Measurements from ENCODE around the gene POC1A. TPM values are rescaled to one million over a fixed set of nuclear protein-coding genes. Genes with fewer than 3 reads are reported as not detected.
A peak's percentile ranks its signal among the peaks of the same experiment; 100 is the strongest.
"Not testable (repeated sequence)": the region's sequence is repeated elsewhere in the genome, so short reads cannot be mapped to it uniquely, and the experiment has no call there.

POC1A gene
- total RNA-seq, 2 donors from 2014 or later = 1.9 to 2.4 TPM

DNA sequence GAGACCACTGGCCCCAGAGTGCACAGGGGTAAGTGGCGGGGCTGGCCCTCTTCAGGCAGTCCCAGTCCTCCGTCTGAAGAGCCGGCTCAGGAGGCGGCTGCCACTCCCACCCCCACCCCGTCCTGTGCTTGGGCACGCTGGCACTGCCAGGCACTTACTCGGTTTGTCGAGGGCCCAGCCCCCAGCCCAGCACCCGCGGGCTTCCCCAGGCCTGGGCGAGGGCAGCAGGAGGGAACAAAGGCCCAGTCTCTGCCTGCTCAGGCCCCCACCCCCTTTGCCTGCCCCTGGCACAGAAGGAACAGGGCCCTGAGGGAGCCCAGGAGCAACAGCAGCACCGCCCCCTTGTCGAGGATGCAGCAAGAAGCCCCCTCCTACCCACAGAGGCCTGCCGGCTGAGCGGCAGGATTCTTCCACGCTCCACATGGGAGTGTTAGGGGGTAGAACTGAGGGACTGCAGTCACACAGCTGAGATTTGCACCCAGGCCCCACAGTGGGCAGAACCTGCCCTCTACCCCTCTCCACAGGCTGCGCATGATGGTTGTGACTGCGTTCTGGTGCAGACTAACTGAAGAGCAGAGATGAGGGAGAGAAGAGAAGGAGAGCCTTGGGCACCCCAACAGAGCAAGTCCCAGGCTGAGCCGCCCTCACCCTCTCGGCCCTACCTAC, 106.8 kb downstream of the POC1A start:
- intact Hi-C loops (cut with DNase I) = no loop called here
- DNase-seq = no peak
- ATAC-seq = peak; percentile 23 to 55

DNA sequence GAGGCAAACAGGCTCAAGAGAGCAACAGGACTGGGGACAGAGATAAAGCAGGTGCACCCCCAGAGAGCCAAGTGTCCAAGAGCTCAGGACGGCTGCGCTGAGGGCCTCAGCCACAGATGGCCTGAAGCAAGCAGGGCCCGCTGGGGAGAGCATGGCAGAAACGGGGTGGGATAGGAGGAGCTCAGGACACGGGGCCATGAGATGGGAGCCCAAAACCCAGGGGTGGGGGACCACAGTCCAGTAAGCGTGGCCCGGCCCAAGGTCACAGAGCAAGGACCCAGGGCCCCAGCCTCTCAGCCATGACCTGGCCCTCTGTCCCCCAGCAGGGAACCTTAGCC, 107.4 kb downstream of the POC1A start:
- intact Hi-C loops (cut with DNase I) = no loop called here
- no peak for DNase-seq
- ATAC-seq = peak in 1 of 2 donors; percentile 1

- DNase-seq (peak; percentile 71), ATAC-seq (peak; percentile 40 to 73)
- intact Hi-C loops (cut with DNase I) = no loop called here
Measured at GRCh38 chr3:52046186-52046901, 107.9 kb downstream of the POC1A start.

- intact Hi-C loops (cut with DNase I) = no loop called here
- ATAC-seq = no peak
- no peak for DNase-seq
Measured at GRCh38 chr3:52044869-52045619, 109.2 kb downstream of the POC1A start.

DNA sequence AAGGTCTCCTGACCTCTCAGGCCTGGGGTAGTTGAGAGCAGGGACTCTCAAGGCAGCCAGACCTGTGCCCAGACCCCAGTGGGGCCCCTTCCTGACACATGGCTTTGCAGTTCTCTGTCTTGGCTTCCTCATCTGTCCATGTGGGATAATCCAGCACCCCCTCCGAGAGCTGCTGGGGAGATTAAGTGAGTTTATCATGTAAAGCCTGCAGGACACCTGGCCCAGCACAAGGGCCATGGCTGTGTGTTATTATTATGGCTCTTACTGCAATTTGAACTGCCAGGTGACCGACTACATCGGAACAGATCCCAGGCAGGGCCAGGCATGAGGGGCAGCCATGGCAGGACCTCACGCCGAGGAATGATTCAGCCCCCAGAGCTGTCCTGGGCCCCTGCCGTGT, 110.5 kb downstream of the POC1A start:
- ATAC-seq = no peak

GRCh38 chr3:52043039-52043438, 111.2 kb downstream of the POC1A start:
- intact Hi-C loops (cut with DNase I); ATAC-seq; DNase-seq: not testable (repeated sequence)

More for the DNA sequence above, 110.5 kb downstream of the POC1A start:
- DNase-seq = no peak
- intact Hi-C loops (cut with DNase I) = no loop called here

- no peak for DNase-seq
- intact Hi-C loops (cut with DNase I) = no loop called here
- ATAC-seq = peak; percentile 6 to 16
Measured at GRCh38 chr3:52041118-52041731, 113.0 kb downstream of the POC1A start.

DNA sequence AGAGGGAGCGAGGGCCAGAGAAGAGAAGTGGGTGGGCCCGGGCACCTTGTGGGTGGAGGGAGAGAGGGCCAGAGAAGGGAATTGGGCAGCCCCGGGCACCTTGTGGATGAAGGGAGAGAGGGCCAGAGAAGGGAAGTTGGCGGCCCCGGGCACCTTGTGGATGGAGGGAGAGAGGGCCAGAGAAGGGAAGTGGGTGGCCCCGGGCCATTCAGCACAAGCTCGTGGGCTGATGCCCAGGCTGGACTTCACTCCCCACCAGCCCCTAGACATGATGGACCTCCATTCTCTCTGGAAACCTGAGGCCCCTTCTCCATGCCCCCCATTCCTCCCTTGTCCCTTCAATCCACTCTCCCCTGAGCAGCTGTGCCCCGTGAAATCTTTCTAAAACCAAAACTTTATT, 113.6 kb downstream of the POC1A start:
- intact Hi-C loops (cut with DNase I) = no loop called here
- DNase-seq = no peak
- no peak for ATAC-seq

DNA sequence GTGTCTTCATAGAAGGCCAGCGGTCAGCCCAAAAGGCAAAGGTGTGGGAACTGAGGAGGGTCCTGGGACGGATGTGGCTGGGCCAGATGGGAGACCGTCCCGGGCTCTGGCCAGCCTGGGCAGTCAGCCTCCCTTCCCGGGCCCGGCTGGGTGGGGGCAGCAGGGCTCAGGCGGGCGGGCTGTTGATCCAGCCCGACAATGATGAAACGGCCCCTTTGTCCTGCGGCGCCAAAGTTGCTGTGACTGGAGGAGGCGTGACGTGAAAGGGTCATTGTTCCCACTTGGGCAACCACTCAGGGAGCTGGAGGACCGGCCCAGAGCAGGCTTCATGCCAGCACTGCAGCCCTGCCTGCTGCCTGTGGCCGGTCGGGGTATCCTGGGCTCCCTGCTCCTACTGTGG, 114.4 kb downstream of the POC1A start:
- DNase-seq (peak; percentile 89), ATAC-seq (peak; percentile 81 to 92)
- intact Hi-C loops (cut with DNase I) = no loop called here

DNA sequence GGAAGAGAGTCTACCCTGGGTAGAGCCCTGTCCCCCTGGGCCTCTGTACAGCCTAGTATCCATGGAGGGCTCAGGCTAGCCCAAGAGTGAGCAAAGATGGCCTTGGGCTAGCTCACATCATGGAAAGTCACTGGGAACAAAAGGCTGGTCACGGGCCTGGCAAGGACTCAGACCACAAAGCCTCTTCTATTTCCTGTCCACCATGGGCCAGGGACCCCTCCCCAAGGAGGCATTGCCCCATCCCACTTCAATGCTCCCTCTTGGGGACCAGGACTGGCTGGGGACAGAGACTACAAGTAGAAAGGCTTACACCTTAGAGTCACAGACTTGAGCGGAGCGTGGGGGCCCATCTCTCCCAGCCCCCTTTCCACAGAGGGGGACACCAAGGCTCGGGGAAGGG, 114.8 kb downstream of the POC1A start:
- intact Hi-C loops (cut with DNase I) = no loop called here
- DNase-seq (no peak), ATAC-seq (no peak)

DNA sequence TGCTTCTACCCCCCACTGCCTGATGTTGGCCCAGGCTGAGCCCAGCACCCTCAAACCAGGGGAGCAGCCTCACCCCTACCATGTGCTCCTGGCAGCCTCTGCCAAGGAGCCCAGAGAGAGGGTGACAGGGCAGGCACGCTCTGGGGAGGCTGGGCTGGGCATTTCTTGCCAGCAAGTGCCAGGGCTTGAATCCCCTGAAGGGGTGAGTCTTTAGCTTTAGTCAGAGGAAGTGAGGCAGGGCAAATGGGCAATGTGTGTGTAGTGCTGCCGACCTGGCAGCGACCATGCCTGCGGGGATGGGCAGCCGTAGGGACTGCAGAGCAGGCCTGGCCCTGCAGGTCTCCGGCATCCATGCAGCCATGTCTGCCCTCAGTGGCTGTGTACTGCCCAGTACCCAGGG, 116.0 kb downstream of the POC1A start:
- ATAC-seq (no peak), DNase-seq (no peak)
- intact Hi-C loops (cut with DNase I) = no loop called here

DNA sequence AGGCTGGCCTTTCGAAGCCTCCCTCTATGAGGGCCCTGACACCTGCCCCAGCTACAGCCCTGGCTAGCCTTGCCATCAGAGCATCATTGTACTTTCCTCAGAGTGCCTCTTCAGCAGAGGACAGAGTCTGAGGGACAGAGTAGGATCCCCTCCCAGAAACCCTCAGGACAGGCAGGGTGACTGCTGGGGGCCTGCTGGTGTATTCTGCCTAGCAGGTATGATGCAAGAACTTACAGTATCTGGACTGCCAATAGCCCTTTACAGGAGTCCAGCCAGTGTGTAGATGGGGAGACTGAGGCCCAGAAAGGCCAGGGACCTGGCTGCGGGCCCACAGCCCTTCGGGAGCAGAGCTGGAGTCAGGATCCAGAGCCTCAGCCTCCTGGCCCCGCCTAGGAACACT, 116.9 kb downstream of the POC1A start:
- intact Hi-C loops (cut with DNase I) = no loop called here
- no peak for DNase-seq
- ATAC-seq = no peak

GRCh38 chr3:52036829-52037228, 117.4 kb downstream of the POC1A start:
- DNase-seq (no peak), ATAC-seq (no peak)
- intact Hi-C loops (cut with DNase I) = no loop called here

DNA sequence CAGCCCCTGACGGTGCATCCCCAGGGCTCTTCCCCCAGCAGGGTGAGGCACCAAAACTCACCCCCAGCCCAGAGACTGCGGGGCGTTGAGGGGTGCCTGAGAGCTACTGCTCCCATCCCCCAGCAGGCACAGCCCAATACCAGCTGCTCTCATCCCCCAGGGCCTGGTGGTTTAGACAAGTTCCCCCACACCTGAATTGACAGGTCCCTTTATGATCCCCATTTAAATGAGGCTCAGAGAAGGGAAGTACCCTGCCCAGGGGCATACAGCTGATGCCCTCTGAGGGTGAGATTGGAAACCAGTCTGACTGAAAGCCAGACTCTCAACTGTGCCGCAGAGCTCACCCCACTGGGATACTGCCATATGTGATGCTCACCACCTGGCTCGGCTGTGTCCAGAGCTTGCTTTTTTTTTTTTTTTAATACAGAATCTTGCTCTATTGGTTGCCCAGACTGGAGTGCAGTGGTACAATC, 118.0 kb downstream of the POC1A start:
- DNase-seq (no peak), ATAC-seq (no peak)
- intact Hi-C loops (cut with DNase I) = no loop called here

- intact Hi-C loops (cut with DNase I) = no loop called here
- ATAC-seq (no peak), DNase-seq (no peak)
Measured at GRCh38 chr3:52034651-52035050, 119.6 kb downstream of the POC1A start.

GRCh38 chr3:52034212-52034611, 120.0 kb downstream of the POC1A start:
- DNase-seq = no peak
- intact Hi-C loops (cut with DNase I) = no loop called here

DNA sequence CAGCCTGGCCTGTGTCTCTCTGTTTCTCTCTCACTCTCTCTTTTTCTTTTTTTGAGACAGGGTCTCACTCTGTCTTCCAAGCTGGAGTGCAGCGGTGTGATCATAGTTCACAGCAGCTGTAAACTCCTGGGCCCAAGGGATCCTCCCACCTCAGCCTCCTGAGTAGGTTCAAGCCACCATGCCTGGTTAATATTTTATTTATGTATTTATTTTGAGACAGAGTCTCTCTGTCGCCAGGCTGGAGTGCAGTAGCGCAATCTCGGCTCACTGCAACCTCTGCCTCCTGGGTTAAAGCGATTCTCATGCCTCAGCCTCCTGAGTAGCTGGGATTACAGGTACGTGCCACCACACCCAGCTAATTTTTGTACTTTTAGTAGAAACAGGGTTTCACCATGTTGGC, 120.5 kb downstream of the POC1A start:
- intact Hi-C loops (cut with DNase I); DNase-seq; ATAC-seq: not testable (repeated sequence)

More at GRCh38 chr3:52034212-52034611, 120.0 kb downstream of the POC1A start:
- ATAC-seq = no peak

- ATAC-seq (peak; percentile 1 to 23), DNase-seq (no peak)
- intact Hi-C loops (cut with DNase I) = no loop called here
Measured at GRCh38 chr3:52032702-52033408, 121.4 kb downstream of the POC1A start.

DNA sequence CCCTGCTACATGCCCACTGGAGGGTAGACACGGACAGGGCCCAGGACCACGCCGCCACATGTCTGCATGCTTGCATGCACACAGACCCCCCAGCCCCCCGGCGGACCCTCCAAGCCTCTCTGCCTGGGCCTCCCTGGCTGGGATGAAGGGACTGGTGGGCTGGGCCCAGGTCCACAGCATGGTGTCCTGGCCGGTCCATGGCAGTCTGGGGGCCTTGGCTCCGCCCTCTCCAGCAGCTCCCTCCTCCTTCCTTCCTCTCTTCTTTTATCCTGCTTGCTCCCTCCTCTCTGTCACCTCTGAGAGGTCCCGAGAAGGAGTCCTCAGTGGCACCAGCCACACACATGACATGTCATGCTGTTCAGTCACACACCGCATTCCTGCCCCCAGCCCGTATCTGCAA, 122.3 kb downstream of the POC1A start:
- DNase-seq (no peak), ATAC-seq (no peak)
- intact Hi-C loops (cut with DNase I) = no loop called here

Data from left cardiac atrium (tissue), 4 donors.